A673 (cell line): ENCODE data around the gene C1QTNF9. TPM values are rescaled to one million over a fixed set of nuclear protein-coding genes. Genes with fewer than 3 reads are reported as not detected.

Experiments
- BruUV-seq: library from RNA; stranded (reverse); fragments of 400-500 nt; replicated peaks from 2 replicates; lab custom pipeline; 2021; lab: Mats Ljungman, UMichigan
- CTCF ChIA-PET: fragments of 300-600 bp; sonication (Branson Sonifier 250); formaldehyde crosslinking; loops from one replicate; lab custom pipeline; 2022; ENCODE audit warnings: antibody characterized with exemption; lab: Charles Lee
- POLR2A ChIA-PET: fragments of 300-600 bp; sonication (Branson Sonifier 250); formaldehyde crosslinking; loops from one replicate; lab custom pipeline; 2022; ENCODE audit warnings: antibody characterized with exemption; ENCODE audit not compliant: low non-redundant PET; lab: Charles Lee
- DNase-seq: peaks from one replicate; pipeline ENCODE4 v3.0.0-alpha.2; 2015; ENCODE audit warnings: low spot score
- H3K27ac ChIP-seq: fragments of 200-600 bp; sonication (generic); 2 replicates; pipeline ENCODE4 v1.5.1; 2016; ENCODE audit warnings: mixed run types, low read depth, mild to moderate bottlenecking, mixed read lengths, antibody characterized with exemption, low read length; ENCODE audit not compliant: poor library complexity, severe bottlenecking
- H3K27me3 ChIP-seq: fragments of 200-600 bp; sonication (generic); replicated peaks from 2 replicates; pipeline ENCODE4 v1.6.1; 2017; ENCODE audit warnings: mixed run types, low read depth, mild to moderate bottlenecking, mixed read lengths, antibody characterized with exemption, low read length; ENCODE audit not compliant: insufficient read depth, poor library complexity
- H3K36me3 ChIP-seq: fragments of 200-600 bp; sonication (generic); 2 replicates; pipeline ENCODE4 v1.6.1; 2016; ENCODE audit warnings: mixed run types, mild to moderate bottlenecking, mixed read lengths, antibody characterized with exemption, low read length; ENCODE audit not compliant: insufficient read depth, poor library complexity, severe bottlenecking
- H3K4me1 ChIP-seq: fragments of 200-600 bp; sonication (generic); 2 replicates; pipeline ENCODE4 v1.6.1; 2017; ENCODE audit warnings: mixed run types, mild to moderate bottlenecking, mixed read lengths, antibody characterized with exemption, low read length; ENCODE audit not compliant: insufficient read depth, poor library complexity, severe bottlenecking
- H3K4me3 ChIP-seq: fragments of 200-600 bp; sonication (generic); 2 replicates; pipeline ENCODE4 v1.5.1; 2016; ENCODE audit warnings: low read depth, mixed run types, mild to moderate bottlenecking, mixed read lengths, low read length; ENCODE audit not compliant: poor library complexity, severe bottlenecking
- H3K9me3 ChIP-seq: fragments of 200-600 bp; sonication (generic); 2 replicates; pipeline ENCODE4 v1.6.1; 2016; ENCODE audit warnings: mixed run types, low read depth, mild to moderate bottlenecking, mixed read lengths, antibody characterized with exemption, low read length; ENCODE audit not compliant: poor library complexity, severe bottlenecking
- EZH2 ChIP-seq: fragments of 200-600 bp; sonication (generic); IDR thresholded peaks from 2 replicates; pipeline ENCODE4 v1.6.1; 2017; ENCODE audit warnings: borderline replicate concordance, low read depth, mild to moderate bottlenecking, mixed read lengths, antibody characterized with exemption, low read length; ENCODE audit not compliant: poor library complexity, severe bottlenecking
- intact Hi-C: fragments of 100-400 bp; cut with micrococcal nuclease; formaldehyde crosslinking; loops from one replicate; pipeline ENCODE4 v1.10.0; 2022; ENCODE audit not compliant: unreplicated experiment
- total RNA-seq: library from RNA; stranded (reverse); gene quantifications from 2 replicates; pipeline ENCODE4 v1.2.3, GENCODE V29; 2021
- TF ChIP-seq, protein P1 (sequence below): fragments of 300-800, 200-600 bp; sonication (generic); conservative IDR thresholded peaks from 2 replicates; pipeline ENCODE4 v1.5.1; 2017; ENCODE audit warnings: low read depth, mild to moderate bottlenecking, antibody characterized with exemption, low read length, moderate library complexity, mixed read lengths

C1QTNF9 gene
- total RNA-seq, 1 experiment from 2014 or later = 0.34 TPM

DNA sequence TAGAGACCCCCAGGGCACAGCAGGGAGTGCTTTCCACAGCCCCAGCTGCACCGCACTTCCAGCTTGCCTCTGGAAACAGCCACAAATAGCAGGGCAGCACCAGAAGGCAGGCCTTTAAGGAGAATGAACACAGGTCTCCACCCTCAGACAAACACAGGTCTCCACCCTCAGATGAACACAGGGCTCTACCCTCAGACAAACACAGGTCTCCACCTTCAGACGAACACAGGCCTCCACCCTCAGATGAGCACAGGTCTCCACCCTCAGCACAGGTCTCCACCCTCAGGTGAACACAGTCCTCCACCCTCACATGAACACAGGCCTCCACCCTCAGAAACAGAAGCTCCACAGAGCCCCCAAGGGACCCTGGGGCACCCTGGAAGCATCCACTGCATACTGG, 51.7 kb downstream of the C1QTNF9 start:
- ChIA-PET POLR2A (no interaction called here), CTCF (no interaction called here)
- Histone ChIP-seq H3K36me3 (no peaks in the 10 kb centered on the region), H3K4me3 (no peak overlapping the region), H3K27ac (no peak overlapping the region), H3K4me1 (no peaks in the 10 kb centered on the region), H3K27me3 (no peaks in the 10 kb centered on the region), H3K9me3 (no peaks in the 10 kb centered on the region)
- intact Hi-C loops = no loop called here
- DNase-seq = no peak
- no peak for TF ChIP-seq EZH2
- TF ChIP-seq, protein P1, sequence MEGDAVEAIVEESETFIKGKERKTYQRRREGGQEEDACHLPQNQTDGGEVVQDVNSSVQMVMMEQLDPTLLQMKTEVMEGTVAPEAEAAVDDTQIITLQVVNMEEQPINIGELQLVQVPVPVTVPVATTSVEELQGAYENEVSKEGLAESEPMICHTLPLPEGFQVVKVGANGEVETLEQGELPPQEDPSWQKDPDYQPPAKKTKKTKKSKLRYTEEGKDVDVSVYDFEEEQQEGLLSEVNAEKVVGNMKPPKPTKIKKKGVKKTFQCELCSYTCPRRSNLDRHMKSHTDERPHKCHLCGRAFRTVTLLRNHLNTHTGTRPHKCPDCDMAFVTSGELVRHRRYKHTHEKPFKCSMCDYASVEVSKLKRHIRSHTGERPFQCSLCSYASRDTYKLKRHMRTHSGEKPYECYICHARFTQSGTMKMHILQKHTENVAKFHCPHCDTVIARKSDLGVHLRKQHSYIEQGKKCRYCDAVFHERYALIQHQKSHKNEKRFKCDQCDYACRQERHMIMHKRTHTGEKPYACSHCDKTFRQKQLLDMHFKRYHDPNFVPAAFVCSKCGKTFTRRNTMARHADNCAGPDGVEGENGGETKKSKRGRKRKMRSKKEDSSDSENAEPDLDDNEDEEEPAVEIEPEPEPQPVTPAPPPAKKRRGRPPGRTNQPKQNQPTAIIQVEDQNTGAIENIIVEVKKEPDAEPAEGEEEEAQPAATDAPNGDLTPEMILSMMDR = no peak
- BruUV-seq = no TSS peak

- H3K4me3 ChIP-seq = no peak overlapping the region
- H3K9me3 ChIP-seq = no peaks in the 10 kb centered on the region
- DNase-seq = no peak
- ChIA-PET POLR2A (no interaction called here), CTCF (no interaction called here)
- TF ChIP-seq EZH2 = no peak
- TF ChIP-seq, protein P1 = no peak
- H3K4me1 ChIP-seq = no peaks in the 10 kb centered on the region
- H3K36me3 ChIP-seq = no peaks in the 10 kb centered on the region
- no peaks in the 10 kb centered on the region for H3K27me3 ChIP-seq
- no peak overlapping the region for H3K27ac ChIP-seq
- intact Hi-C loops = no loop called here
- no TSS peak for BruUV-seq
Observed at GRCh38 chr13:24361852-24362366, 52.5 kb downstream of the C1QTNF9 start.

GRCh38 chr13:24362435-24362952, 53.1 kb downstream of the C1QTNF9 start:
- no peak for TF ChIP-seq EZH2
- TF ChIP-seq, protein P1 = no peak
- Histone ChIP-seq H3K4me3 (no peak overlapping the region), H3K27ac (no peak overlapping the region), H3K27me3 (no peaks in the 10 kb centered on the region), H3K36me3 (no peaks in the 10 kb centered on the region), H3K4me1 (no peaks in the 10 kb centered on the region), H3K9me3 (no peaks in the 10 kb centered on the region)
- intact Hi-C loops = no loop called here
- CTCF ChIA-PET = no interaction called here
- POLR2A ChIA-PET = no interaction called here
- no peak for DNase-seq
- BruUV-seq = no TSS peak
